ENCODE data around the gene SLC16A13. TPM values are rescaled to one million over a fixed set of nuclear protein-coding genes. Genes with fewer than 3 reads are reported as not detected.

Gene SLC16A13
- total RNA-seq, 4 donors from 2014 or later, result 0.51 to 3.4 TPM; not detected in 2

DNA sequence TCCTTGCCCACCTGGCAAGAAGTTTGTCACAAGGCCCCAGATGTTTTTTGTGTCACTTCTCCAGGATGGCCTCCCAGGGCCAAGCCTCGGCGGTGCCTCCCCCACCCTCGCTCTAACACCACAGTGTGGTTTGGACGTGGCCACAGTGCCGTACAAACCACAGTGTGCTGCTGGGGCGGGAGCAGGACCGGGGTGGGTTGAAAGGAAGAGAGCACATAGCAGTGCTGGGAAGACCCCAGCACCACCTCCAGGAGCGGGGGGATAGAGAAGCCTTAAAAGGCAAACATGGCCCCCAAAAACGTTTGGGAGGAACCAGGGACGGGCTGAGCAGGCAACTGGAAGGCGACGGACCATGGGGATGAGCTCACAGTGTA, 18.0 kb upstream of the SLC16A13 start:
- Histone ChIP-seq H3K36me3 (no peaks in the 10 kb centered on the region), H3K4me3 (peak overlapping the region; percentile 60 to 77), H3K9me3 (no peaks in the 10 kb centered on the region), H3K27me3 (peaks cover 0 to 5% of the 10 kb centered on the region in 2 donors), H3K4me1 (peaks cover 2 to 4% of the 10 kb centered on the region in 2 donors), H3K27ac (peak overlapping the region; percentile 94 to 96)
- TF ChIP-seq, protein P1, sequence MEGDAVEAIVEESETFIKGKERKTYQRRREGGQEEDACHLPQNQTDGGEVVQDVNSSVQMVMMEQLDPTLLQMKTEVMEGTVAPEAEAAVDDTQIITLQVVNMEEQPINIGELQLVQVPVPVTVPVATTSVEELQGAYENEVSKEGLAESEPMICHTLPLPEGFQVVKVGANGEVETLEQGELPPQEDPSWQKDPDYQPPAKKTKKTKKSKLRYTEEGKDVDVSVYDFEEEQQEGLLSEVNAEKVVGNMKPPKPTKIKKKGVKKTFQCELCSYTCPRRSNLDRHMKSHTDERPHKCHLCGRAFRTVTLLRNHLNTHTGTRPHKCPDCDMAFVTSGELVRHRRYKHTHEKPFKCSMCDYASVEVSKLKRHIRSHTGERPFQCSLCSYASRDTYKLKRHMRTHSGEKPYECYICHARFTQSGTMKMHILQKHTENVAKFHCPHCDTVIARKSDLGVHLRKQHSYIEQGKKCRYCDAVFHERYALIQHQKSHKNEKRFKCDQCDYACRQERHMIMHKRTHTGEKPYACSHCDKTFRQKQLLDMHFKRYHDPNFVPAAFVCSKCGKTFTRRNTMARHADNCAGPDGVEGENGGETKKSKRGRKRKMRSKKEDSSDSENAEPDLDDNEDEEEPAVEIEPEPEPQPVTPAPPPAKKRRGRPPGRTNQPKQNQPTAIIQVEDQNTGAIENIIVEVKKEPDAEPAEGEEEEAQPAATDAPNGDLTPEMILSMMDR (IDR thresholded peaks at IDR 0.05), result no peak
- no peak for TF ChIP-seq POLR2A (IDR thresholded peaks at IDR 0.05)
- DNase-seq, result no peak
- intact Hi-C loops (cut with DNase I; ENCODE audit: low total_unique reads), result no loop called here

DNA sequence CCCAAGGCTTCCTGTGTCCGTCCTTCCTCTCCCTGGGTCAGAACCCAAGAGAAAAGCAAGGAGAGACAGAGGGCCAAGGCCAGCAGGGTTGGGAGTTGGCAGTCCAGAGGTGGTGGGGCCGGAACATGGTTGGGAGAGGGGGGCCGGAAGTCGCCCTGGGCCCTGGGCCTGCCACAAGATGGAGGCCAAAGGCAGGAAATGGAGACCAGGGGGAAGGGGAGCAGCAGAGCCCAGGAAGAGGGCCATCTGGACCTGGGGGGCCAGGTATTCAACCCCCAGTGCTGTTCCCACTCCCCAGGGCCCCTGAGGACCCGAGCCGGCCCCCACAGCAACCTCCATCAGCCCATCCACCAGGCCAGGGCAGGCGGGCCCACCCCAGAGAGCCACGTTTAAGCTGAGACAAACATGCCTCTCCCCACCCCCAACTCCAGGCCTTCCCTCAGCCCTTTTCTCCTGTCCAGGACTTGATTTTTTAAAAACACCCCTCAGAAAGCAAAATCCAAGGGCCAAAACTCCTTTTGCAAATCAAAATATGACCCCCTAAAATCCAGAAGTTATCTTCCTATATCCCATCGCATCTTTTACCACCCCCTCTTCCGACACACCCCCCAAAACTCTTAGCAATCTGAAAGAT, 17.4 kb upstream of the SLC16A13 start:
- peak; percentile 75 to 82 for DNase-seq
- H3K27ac ChIP-seq, result peak overlapping the region; percentile 94 to 96
- TF ChIP-seq, protein P1 (IDR thresholded peaks at IDR 0.05), result no peak
- peak; percentile 22 to 48 for TF ChIP-seq POLR2A (IDR thresholded peaks at IDR 0.05)
- H3K4me1 ChIP-seq, result peaks cover 4 to 6% of the 10 kb centered on the region in 2 donors
- H3K36me3 ChIP-seq, result no peaks in the 10 kb centered on the region
- H3K9me3 ChIP-seq, result no peaks in the 10 kb centered on the region
- H3K27me3 ChIP-seq, result peaks cover 0 to 10% of the 10 kb centered on the region in 2 donors
- peak overlapping the region; percentile 60 to 77 for H3K4me3 ChIP-seq
- intact Hi-C loops (cut with DNase I; ENCODE audit: low total_unique reads), result no loop called here

DNA sequence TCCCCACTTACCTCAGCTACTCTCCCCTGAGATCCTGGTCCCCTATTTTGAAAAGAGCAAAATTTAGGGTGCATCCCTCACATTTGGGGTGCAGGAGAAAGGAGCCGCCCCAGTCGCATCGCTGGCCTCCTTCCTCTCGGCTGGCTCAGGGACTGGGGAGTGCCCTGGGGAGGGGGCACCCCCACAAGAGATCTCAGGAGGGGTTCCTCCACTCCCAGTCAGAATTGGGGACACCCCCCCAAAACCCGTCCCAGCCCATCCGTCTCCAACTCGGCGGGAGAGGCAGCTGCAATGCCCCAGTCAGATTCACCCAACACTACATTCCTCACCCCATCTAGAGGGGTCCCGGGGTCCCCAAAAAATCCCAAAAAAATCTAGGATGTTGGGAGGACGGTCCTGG, 16.4 kb upstream of the SLC16A13 start:
- peaks cover 0 to 15% of the 10 kb centered on the region in 2 donors for H3K27me3 ChIP-seq
- H3K27ac ChIP-seq, result peak overlapping the region; percentile 94 to 96
- H3K36me3 ChIP-seq, result no peaks in the 10 kb centered on the region
- peaks cover 4 to 6% of the 10 kb centered on the region in 2 donors for H3K4me1 ChIP-seq
- TF ChIP-seq POLR2A (IDR thresholded peaks at IDR 0.05), result no peak
- TF ChIP-seq, protein P1 (IDR thresholded peaks at IDR 0.05), result no peak
- peak in 1 of 2 donors; percentile 39 for DNase-seq
- intact Hi-C loops (cut with DNase I; ENCODE audit: low total_unique reads), result no loop called here
- peak overlapping the region; percentile 60 to 77 for H3K4me3 ChIP-seq
- H3K9me3 ChIP-seq, result no peaks in the 10 kb centered on the region

DNA sequence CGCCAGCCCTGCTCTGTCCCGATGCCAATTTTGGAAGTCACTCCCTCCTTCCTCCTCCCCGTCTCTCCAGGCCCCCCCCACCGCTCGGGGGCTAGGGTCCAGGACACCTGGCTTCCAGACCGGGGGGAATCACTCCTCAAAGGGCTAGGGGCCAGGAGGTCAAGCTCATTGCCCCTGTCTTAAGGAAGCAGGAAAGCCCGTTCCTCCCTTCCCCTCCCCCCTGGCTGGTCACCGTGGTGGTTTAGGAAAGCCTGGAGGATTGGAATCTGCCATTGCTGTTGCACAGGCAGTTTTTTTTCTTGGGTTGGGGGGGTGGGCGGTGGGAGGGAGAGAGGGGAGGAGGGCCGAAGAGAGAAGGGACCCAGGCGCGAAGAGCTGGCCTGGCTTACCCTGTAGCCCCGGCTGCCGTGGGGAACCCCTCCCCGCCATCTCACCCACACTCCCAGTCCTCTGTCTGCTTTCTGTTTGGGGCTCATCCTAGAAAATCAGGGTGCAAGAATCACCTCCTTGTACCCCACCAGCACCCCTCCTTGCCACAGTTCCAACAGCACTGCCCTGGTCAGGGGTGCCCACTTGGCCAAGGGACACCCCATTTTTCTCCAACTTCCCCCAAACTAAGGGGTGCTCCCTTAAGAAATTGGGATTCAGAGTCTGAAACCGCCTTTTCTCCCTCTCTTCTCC, 15.8 kb upstream of the SLC16A13 start:
- Histone ChIP-seq H3K4me3 (peak overlapping the region; percentile 60 to 77), H3K36me3 (no peaks in the 10 kb centered on the region), H3K27me3 (peaks cover 0 to 15% of the 10 kb centered on the region in 2 donors), H3K27ac (peak overlapping the region; percentile 94 to 96), H3K4me1 (peaks cover 4 to 6% of the 10 kb centered on the region in 2 donors), H3K9me3 (no peaks in the 10 kb centered on the region)
- TF ChIP-seq, protein P1 (IDR thresholded peaks at IDR 0.05), result no peak
- no peak for TF ChIP-seq POLR2A (IDR thresholded peaks at IDR 0.05)
- peak; percentile 69 to 76 for DNase-seq
- intact Hi-C loops (cut with DNase I; ENCODE audit: low total_unique reads), result no loop called here

Measured in uterus (tissue), 4 donors.